GM12878 (cell line): ENCODE results near the gene VSTM4. TPM values are rescaled to one million over a fixed set of nuclear protein-coding genes. Genes with fewer than 3 reads are reported as not detected.

Experiments
- ATAC-seq: fragments of 200-7000 bp; cut with Tn5 transposase; 3 replicates; pipeline ENCODE4 v1.9.1; 2020; ENCODE audit warnings: mild to moderate bottlenecking, moderate library complexity
- BruUV-seq: library from RNA; stranded (reverse); fragments of 400-500 nt; replicated peaks from 2 replicates; lab custom pipeline; 2021; lab: Mats Ljungman, UMichigan
- CTCF ChIA-PET: fragments of 300-600 bp; sonication (Branson Sonifier 250); formaldehyde crosslinking; extraction: SDS; loops from one replicate; lab custom pipeline; 2021; ENCODE audit warnings: inconsistent platforms; lab: Yijun Ruan, JAX
- POLR2A ChIA-PET: fragments of 350-600 bp; formaldehyde crosslinking; extraction: SDS; loops from one replicate; lab custom pipeline; 2021; ENCODE audit warnings: inconsistent platforms; lab: Charles Lee
- RAD21 ChIA-PET: fragments of 300-600 bp; sonication (Branson Sonifier 250); formaldehyde crosslinking; loops from one replicate; lab custom pipeline; 2023; ENCODE audit warnings: antibody characterized with exemption; ENCODE audit not compliant: unreplicated experiment; lab: Charles Lee
- SMC1A ChIA-PET: fragments of 300-600 bp; sonication (Branson Sonifier 250); formaldehyde crosslinking; loops from one replicate; lab custom pipeline; 2023; ENCODE audit not compliant: unreplicated experiment, uncharacterized antibody; lab: Charles Lee
- DNase-seq: peaks from one replicate; pipeline ENCODE4 v3.0.0-alpha.2; 2011; ENCODE audit warnings: low read depth, low spot score
- FAIRE-seq: peaks from 3 replicates; lab custom pipeline; 2011; peaks lifted over from hg19 to GRCh38; lab: Jason Lieb, UNC
- H2AFZ ChIP-seq: 2 replicates; pipeline ENCODE4 v1.6.0; 2011; ENCODE audit warnings: low read depth, low read length, control low read depth; ENCODE audit not compliant: control insufficient read depth
- H3K27ac ChIP-seq: 2 replicates; pipeline ENCODE4 v1.5.1; 2011; ENCODE audit warnings: control low read depth; ENCODE audit not compliant: control insufficient read depth, insufficient read depth
- H3K27me3 ChIP-seq, 2 experiments: replicated peaks in 1 of 2; 2 replicates each; pipeline versions ENCODE4 v1.6.0 to v1.6.1; 2011; ENCODE audit warnings: low read length in 1 of 2; ENCODE audit not compliant: control insufficient read depth in 2 of 2, insufficient read depth in 2 of 2
- H3K36me3 ChIP-seq, 2 experiments: 2 replicates each; pipeline ENCODE4 v1.5.1; 2011; ENCODE audit warnings: low read length in 1 of 2; ENCODE audit not compliant: control insufficient read depth in 2 of 2, insufficient read depth in 2 of 2
- H3K4me1 ChIP-seq: 2 replicates; pipeline ENCODE4 v1.6.1; 2011; ENCODE audit warnings: mild to moderate bottlenecking, low read length, moderate library complexity, mixed read lengths; ENCODE audit not compliant: control insufficient read depth, insufficient read depth
- H3K4me2 ChIP-seq: 2 replicates; pipeline ENCODE4 v1.6.0; 2011; ENCODE audit warnings: control low read depth; ENCODE audit not compliant: control insufficient read depth, insufficient read depth
- H3K4me3 ChIP-seq: fragments of 200-600 bp; sonication (generic); 2 replicates; pipeline ENCODE4 v1.5.1; 2016
- H3K79me2 ChIP-seq: 2 replicates; pipeline ENCODE4 v1.6.0; 2011; ENCODE audit warnings: low read length; ENCODE audit not compliant: control insufficient read depth, insufficient read depth
- H3K9ac ChIP-seq: 2 replicates; pipeline ENCODE4 v1.8.0; 2011; ENCODE audit warnings: low read length, control low read depth, mixed read lengths; ENCODE audit not compliant: control insufficient read depth, insufficient read depth
- H3K9me3 ChIP-seq: replicated peaks from 3 replicates; pipeline ENCODE4 v1.5.1; 2011; ENCODE audit warnings: mild to moderate bottlenecking, low read length; ENCODE audit not compliant: control insufficient read depth, insufficient read depth
- H4K20me1 ChIP-seq: 2 replicates; pipeline ENCODE4 v1.6.0; 2011; ENCODE audit not compliant: control insufficient read depth, insufficient read depth
- CHD4 ChIP-seq: fragments of 200-600 bp; sonication (generic); IDR thresholded peaks from 2 replicates; pipeline ENCODE4 v1.6.1; 2016; ENCODE audit warnings: mild to moderate bottlenecking
- EP300 ChIP-seq, 2 experiments: fragments of 150-350 bp in 1 of 2; IDR thresholded peaks; 2 replicates each; pipeline ENCODE4 v1.6.1; 2011 to 2012; ENCODE audit warnings: low read depth in 2 of 2, low read length in 2 of 2, borderline replicate concordance in 1 of 2, improper control_type of control experiment in 1 of 2, inconsistent platforms in 1 of 2; ENCODE audit not compliant: control insufficient read depth in 1 of 2
- EZH2 ChIP-seq: IDR thresholded peaks from 2 replicates; pipeline ENCODE4 v1.6.1; 2012; ENCODE audit warnings: low read depth, mild to moderate bottlenecking, control low read depth, inconsistent platforms, low read length, borderline replicate concordance; ENCODE audit not compliant: control insufficient read depth
- FOXM1 ChIP-seq: IDR thresholded peaks from 2 replicates; pipeline ENCODE4 v1.6.1; 2012; ENCODE audit warnings: low read depth, mild to moderate bottlenecking, inconsistent platforms, low read length, moderate library complexity
- KLF5 ChIP-seq: fragments of 450-650 bp; IDR thresholded peaks from 2 replicates; pipeline ENCODE4 v1.6.1; 2014; ENCODE audit warnings: mild to moderate bottlenecking; ENCODE audit not compliant: partially characterized antibody
- MTA3 ChIP-seq: IDR thresholded peaks from 2 replicates; pipeline ENCODE4 v1.6.1; 2012; ENCODE audit warnings: low read length, inconsistent platforms, borderline replicate concordance
- MYC ChIP-seq: IDR thresholded peaks from 2 replicates; pipeline ENCODE4 v1.6.1; 2011; ENCODE audit warnings: mild to moderate bottlenecking, low read length, moderate library complexity, inconsistent platforms; ENCODE audit not compliant: insufficient read depth, insufficient replicate concordance, insufficient read length, severe bottlenecking
- PML ChIP-seq: IDR thresholded peaks from 2 replicates; pipeline ENCODE4 v1.6.1; 2012; ENCODE audit warnings: low read length, inconsistent platforms
- RBBP5 ChIP-seq: fragments of 200-600 bp; sonication (generic); conservative IDR thresholded peaks from 2 replicates; pipeline ENCODE4 v1.6.1; 2016
- RELA ChIP-seq: fragments of 450-650 bp; IDR thresholded peaks from 2 replicates; pipeline ENCODE4 v1.8.0; 2014; ENCODE audit warnings: borderline replicate concordance; ENCODE audit not compliant: partially characterized antibody
- SP1 ChIP-seq: IDR thresholded peaks from one replicate; pipeline ENCODE4 v1.6.1; 2011; ENCODE audit warnings: low read depth, low read length
- TAF1 ChIP-seq: IDR thresholded peaks from 2 replicates; pipeline ENCODE4 v1.6.1; 2011; ENCODE audit warnings: mild to moderate bottlenecking, low read depth, low read length, borderline replicate concordance
- TARDBP ChIP-seq: IDR thresholded peaks from 2 replicates; pipeline ENCODE4 v1.6.1; 2016; ENCODE audit warnings: borderline replicate concordance
- WGBS: methylation state at CpG from one replicate; pipeline ENCODE4 v1.1.6; 2016; ENCODE audit warnings: low lambda C conversion rate; ENCODE audit not compliant: insufficient replicate concordance, insufficient coverage; ENCODE audit errors: missing lambda C conversion rate; 5-methylcytosine and 5-hydroxymethylcytosine counted together
- in situ Hi-C: fragments of 300-500 bp; cut with MboI; formaldehyde crosslinking; loops from 9 replicates; pipeline ENCODE4 v1.14.3; 2018; ENCODE audit warnings: mixed read lengths
- intact Hi-C: fragments of 100-400 bp; cut with micrococcal nuclease; formaldehyde crosslinking; loops from one replicate; pipeline ENCODE4 v1.14.2; 2022; ENCODE audit not compliant: unreplicated experiment
- polyA plus RNA-seq, 11 experiments: library from polyadenylated mRNA; depleted of rRNA in 4 of 11; unstranded in 6 of 11; stranded (reverse) in 5 of 11; fragments of >200 nt; fragmentation: Nextera tagmentation in 4 of 11; fragmentation: Illumina TruSeq in 1 of 11; extraction: Ambion mirVana in 4 of 11; extraction: Trizol in 1 of 11; gene quantifications; 1 replicate in 1 of 11; 2 replicates in 10 of 11; pipeline versions ENCODE4 v1.2.1 to v1.2.3, GENCODE V29; 2011 to 2016; ENCODE audit warnings: inconsistent platforms in 2 of 11, missing spikeins in 2 of 11, low read depth in 1 of 11
- total RNA-seq, 4 experiments: library from RNA; depleted of rRNA in 3 of 4; stranded (reverse); fragments of >200 nt in 3 of 4; fragmentation: Illumina TruSeq in 1 of 4; extraction: Trizol in 1 of 4; gene quantifications; 2 replicates each; pipeline versions ENCODE4 v1.2.1 to v1.2.3, GENCODE V29; 2013 to 2021
- TF ChIP-seq, protein P1 (sequence below): fragments of 150-350 bp; IDR thresholded peaks from 2 replicates; pipeline ENCODE4 v1.6.1; 2016; ENCODE audit warnings: low read depth, low read length
- TF ChIP-seq, protein P2 (sequence below): fragments of 450-650 bp; IDR thresholded peaks from 2 replicates; pipeline ENCODE4 v1.6.1; 2014; ENCODE audit warnings: mild to moderate bottlenecking
- TF ChIP-seq, protein P3 (sequence below): IDR thresholded peaks from 2 replicates; pipeline ENCODE4 v1.6.1; 2011; ENCODE audit warnings: borderline replicate concordance, low read depth, mild to moderate bottlenecking, moderate library complexity, low read length; ENCODE audit not compliant: insufficient read depth, poor library complexity, severe bottlenecking

VSTM4 gene
- total and polyA plus RNA-seq, 10 of the 15 experiments (the other 5 are each of a cell fraction or from before 2014, with no cell fraction given), result 0.01 to 0.14 (median 0.02) TPM; not detected in 7

DNA sequence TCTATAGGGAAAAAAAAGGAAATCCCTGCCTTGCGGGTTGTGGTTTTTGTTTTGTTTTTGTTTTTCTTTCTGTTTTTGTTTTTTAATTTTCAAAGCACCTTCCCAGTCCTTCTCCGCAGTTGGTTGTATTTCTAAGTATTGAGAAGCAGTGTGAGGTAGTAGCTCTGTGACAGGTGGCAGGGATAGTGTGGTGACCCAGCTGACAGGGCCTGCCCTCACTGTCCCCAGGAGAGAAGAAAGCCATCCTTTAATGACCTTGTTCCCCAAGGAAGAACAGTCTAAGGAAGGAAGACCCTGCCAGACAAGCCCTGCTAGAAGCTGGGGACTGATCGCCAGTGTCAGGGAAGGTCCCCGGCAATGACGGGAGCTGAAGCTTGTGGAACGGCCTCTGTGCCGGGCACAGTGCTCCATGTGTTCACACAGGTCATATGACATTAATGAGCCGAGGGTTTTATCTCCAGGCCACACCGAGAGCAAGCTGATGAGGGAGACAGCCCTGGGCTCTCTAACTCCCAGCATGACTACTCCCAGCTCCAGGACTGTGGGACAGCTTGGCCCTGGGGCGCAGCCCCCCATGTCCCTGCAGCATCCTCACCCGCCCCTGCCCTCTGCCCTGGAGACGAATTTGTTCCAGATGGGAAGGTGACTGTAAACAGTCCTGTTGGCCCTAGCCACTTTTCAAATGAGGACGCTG lies 106.7 kb downstream of the VSTM4 start (continued):
- TF ChIP-seq, protein P1, sequence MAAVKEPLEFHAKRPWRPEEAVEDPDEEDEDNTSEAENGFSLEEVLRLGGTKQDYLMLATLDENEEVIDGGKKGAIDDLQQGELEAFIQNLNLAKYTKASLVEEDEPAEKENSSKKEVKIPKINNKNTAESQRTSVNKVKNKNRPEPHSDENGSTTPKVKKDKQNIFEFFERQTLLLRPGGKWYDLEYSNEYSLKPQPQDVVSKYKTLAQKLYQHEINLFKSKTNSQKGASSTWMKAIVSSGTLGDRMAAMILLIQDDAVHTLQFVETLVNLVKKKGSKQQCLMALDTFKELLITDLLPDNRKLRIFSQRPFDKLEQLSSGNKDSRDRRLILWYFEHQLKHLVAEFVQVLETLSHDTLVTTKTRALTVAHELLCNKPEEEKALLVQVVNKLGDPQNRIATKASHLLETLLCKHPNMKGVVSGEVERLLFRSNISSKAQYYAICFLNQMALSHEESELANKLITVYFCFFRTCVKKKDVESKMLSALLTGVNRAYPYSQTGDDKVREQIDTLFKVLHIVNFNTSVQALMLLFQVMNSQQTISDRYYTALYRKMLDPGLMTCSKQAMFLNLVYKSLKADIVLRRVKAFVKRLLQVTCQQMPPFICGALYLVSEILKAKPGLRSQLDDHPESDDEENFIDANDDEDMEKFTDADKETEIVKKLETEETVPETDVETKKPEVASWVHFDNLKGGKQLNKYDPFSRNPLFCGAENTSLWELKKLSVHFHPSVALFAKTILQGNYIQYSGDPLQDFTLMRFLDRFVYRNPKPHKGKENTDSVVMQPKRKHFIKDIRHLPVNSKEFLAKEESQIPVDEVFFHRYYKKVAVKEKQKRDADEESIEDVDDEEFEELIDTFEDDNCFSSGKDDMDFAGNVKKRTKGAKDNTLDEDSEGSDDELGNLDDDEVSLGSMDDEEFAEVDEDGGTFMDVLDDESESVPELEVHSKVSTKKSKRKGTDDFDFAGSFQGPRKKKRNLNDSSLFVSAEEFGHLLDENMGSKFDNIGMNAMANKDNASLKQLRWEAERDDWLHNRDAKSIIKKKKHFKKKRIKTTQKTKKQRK, result no peak
- TF ChIP-seq RELA, result no peak

DNA sequence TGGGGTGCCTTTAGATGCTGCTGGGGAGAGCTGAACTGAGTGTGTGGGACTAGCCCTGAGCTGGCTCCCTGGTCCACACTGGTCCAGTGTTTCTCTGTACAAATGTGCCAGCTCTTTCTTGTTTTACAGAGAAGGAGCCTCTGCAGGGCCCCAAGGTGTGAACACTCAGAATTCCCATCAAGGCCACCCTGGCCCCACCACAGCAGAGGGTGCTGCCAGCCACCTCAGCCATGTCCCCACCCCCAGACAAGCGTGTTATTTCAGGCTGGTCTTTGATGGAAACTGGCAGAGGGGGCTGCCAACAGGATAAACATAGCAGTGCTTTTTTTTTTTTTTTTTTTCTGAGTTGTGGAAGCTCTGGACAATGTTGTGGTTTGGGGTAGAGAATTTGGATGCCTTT lies 107.2 kb downstream of the VSTM4 start:
- Histone ChIP-seq H3K9me3 (no peaks in the 10 kb centered on the region), H3K27me3 (no peaks in the 10 kb centered on the region), H3K9ac (no peak overlapping the region), H2AFZ (no peak overlapping the region), H3K79me2 (no peaks in the 10 kb centered on the region), H3K4me2 (no peak overlapping the region), H4K20me1 (no peaks in the 10 kb centered on the region), H3K27ac (no peak overlapping the region), H3K36me3 (no peaks in the 10 kb centered on the region), H3K4me3 (no peak overlapping the region), H3K4me1 (no peaks in the 10 kb centered on the region)
- TF ChIP-seq RBBP5, result no peak
- no peak for TF ChIP-seq EZH2
- no peak for TF ChIP-seq SP1
- TF ChIP-seq MTA3, result no peak
- no peak for TF ChIP-seq PML
- no peak for TF ChIP-seq TAF1
- no peak for TF ChIP-seq FOXM1
- TF ChIP-seq, protein P2, sequence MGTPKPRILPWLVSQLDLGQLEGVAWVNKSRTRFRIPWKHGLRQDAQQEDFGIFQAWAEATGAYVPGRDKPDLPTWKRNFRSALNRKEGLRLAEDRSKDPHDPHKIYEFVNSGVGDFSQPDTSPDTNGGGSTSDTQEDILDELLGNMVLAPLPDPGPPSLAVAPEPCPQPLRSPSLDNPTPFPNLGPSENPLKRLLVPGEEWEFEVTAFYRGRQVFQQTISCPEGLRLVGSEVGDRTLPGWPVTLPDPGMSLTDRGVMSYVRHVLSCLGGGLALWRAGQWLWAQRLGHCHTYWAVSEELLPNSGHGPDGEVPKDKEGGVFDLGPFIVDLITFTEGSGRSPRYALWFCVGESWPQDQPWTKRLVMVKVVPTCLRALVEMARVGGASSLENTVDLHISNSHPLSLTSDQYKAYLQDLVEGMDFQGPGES, result no peak
- TF ChIP-seq MYC, result no peak
- TF ChIP-seq EP300 (IDR thresholded peaks at IDR 0.05; ENCODE audit: borderline replicate concordance in 1 of 2, control insufficient read depth in 1 of 2, low read depth in 2 of 2, low read length in 2 of 2), result no peak
- TF ChIP-seq CHD4, result no peak
- no peak for TF ChIP-seq KLF5
- no peak for TF ChIP-seq TARDBP
- TF ChIP-seq, protein P3, sequence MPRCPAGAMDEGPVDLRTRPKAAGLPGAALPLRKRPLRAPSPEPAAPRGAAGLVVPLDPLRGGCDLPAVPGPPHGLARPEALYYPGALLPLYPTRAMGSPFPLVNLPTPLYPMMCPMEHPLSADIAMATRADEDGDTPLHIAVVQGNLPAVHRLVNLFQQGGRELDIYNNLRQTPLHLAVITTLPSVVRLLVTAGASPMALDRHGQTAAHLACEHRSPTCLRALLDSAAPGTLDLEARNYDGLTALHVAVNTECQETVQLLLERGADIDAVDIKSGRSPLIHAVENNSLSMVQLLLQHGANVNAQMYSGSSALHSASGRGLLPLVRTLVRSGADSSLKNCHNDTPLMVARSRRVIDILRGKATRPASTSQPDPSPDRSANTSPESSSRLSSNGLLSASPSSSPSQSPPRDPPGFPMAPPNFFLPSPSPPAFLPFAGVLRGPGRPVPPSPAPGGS, result no peak
- SMC1A ChIA-PET, result interaction anchor here (0.6 to 1.1 kb wide), 4 partner anchors 22 to 428 kb away, joined by 3 to 4 read pairs (median 3); no protein-coding TSS in a partner anchor
- WGBS, result 0% methylated on average over 1 of the region's 1 CpG
- in situ Hi-C loops (no loop called here), intact Hi-C loops (no loop called here)
- DNase-seq (no peak), ATAC-seq (no peak; the same call in 2 of the 3 replicates), FAIRE-seq (no peak)
- no TSS peak for BruUV-seq
- POLR2A ChIA-PET, result no interaction called here
- CTCF ChIA-PET, result interaction anchor here (2.0 kb wide), 1 partner anchor 350 kb away, joined by 7 read pairs; no protein-coding TSS in a partner anchor
- RAD21 ChIA-PET, result no interaction called here
